H9 (cell line): ENCODE data around the gene ZNF76. TPM values are rescaled to one million over a fixed set of nuclear protein-coding genes. Genes with fewer than 3 reads are reported as not detected.
A peak's percentile ranks its signal among the peaks of the same experiment; 100 is the strongest.

ENCODE experiments used
- DNase-seq: peaks from one replicate; pipeline ENCODE4 v3.0.0-alpha.2; 2017
- H2AFZ ChIP-seq: one replicate; pipeline ENCODE4 v1.6.1; 2013; ENCODE audit warnings: mild to moderate bottlenecking, low read length, control low read depth, moderate library complexity
- H2AK5ac ChIP-seq: 2 replicates; pipeline ENCODE4 v1.6.1; 2013; ENCODE audit warnings: low read length, control low read depth, mixed read lengths; ENCODE audit not compliant: insufficient read length
- H2BK120ac ChIP-seq: one replicate; pipeline ENCODE4 v1.6.1; 2013; ENCODE audit warnings: low read depth, mild to moderate bottlenecking, low read length, control low read depth, inconsistent platforms; ENCODE audit not compliant: poor library complexity, severe bottlenecking
- H2BK12ac ChIP-seq: 2 replicates; pipeline ENCODE4 v1.6.1; 2013; ENCODE audit warnings: low read length, control low read depth, mixed read lengths, low read depth; ENCODE audit not compliant: insufficient read length
- H2BK15ac ChIP-seq: 2 replicates; pipeline ENCODE4 v1.6.1; 2013; ENCODE audit warnings: low read depth, low read length, control low read depth
- H2BK20ac ChIP-seq: one replicate; pipeline ENCODE4 v1.6.1; 2013; ENCODE audit warnings: low read depth, mild to moderate bottlenecking, low read length, control low read depth, inconsistent platforms; ENCODE audit not compliant: poor library complexity, severe bottlenecking
- H2BK5ac ChIP-seq: 2 replicates; pipeline ENCODE4 v1.6.1; 2013; ENCODE audit warnings: low read length, control low read depth, mixed read lengths; ENCODE audit not compliant: insufficient read length
- H3K14ac ChIP-seq: 2 replicates; pipeline ENCODE4 v1.6.1; 2013; ENCODE audit warnings: low read length, control low read depth; ENCODE audit not compliant: insufficient read depth
- H3K18ac ChIP-seq: 2 replicates; pipeline ENCODE4 v1.6.1; 2013; ENCODE audit warnings: low read depth, mild to moderate bottlenecking, mixed read lengths, low read length, control low read depth; ENCODE audit not compliant: insufficient read length
- H3K23ac ChIP-seq: 2 replicates; pipeline ENCODE4 v1.6.1; 2013; ENCODE audit warnings: low read length, control low read depth, mixed read lengths, low read depth; ENCODE audit not compliant: insufficient read length
- H3K23me2 ChIP-seq: 2 replicates; pipeline ENCODE4 v1.6.1; 2013; ENCODE audit warnings: low read depth, mild to moderate bottlenecking, mixed read lengths, low read length, control low read depth; ENCODE audit not compliant: insufficient read length, poor library complexity, severe bottlenecking
- H3K27ac ChIP-seq: 2 replicates; pipeline ENCODE4 v1.5.1; 2013; ENCODE audit warnings: low read length, control low read depth, mixed read lengths, low read depth; ENCODE audit not compliant: insufficient read length
- H3K27me3 ChIP-seq: 2 replicates; pipeline ENCODE4 v1.6.1; 2013; ENCODE audit warnings: low read length, control low read depth, inconsistent platforms; ENCODE audit not compliant: insufficient read depth
- H3K4ac ChIP-seq: 2 replicates; pipeline ENCODE4 v1.6.1; 2013; ENCODE audit warnings: low read depth, mild to moderate bottlenecking, control low read depth, inconsistent platforms, low read length, moderate library complexity
- H3K4me1 ChIP-seq: 2 replicates; pipeline ENCODE4 v1.6.1; 2013; ENCODE audit warnings: low read length, control low read depth, inconsistent platforms; ENCODE audit not compliant: insufficient read depth
- H3K4me2 ChIP-seq: 2 replicates; pipeline ENCODE4 v1.6.1; 2013; ENCODE audit warnings: low read length, control low read depth, mixed read lengths; ENCODE audit not compliant: insufficient read length, insufficient read depth
- H3K56ac ChIP-seq: 2 replicates; pipeline ENCODE4 v1.6.1; 2013; ENCODE audit warnings: low read depth, mild to moderate bottlenecking, mixed read lengths, low read length, control low read depth; ENCODE audit not compliant: insufficient read length
- H3K79me1 ChIP-seq: 2 replicates; pipeline ENCODE4 v1.6.1; 2013; ENCODE audit warnings: low read depth, mild to moderate bottlenecking, moderate library complexity, low read length, control low read depth, inconsistent platforms; ENCODE audit not compliant: insufficient read depth, poor library complexity, severe bottlenecking
- H3K79me2 ChIP-seq: 2 replicates; pipeline ENCODE4 v1.6.1; 2013; ENCODE audit warnings: low read length, control low read depth, inconsistent platforms; ENCODE audit not compliant: insufficient read depth
- H3K9ac ChIP-seq: 2 replicates; pipeline ENCODE4 v1.6.1; 2013; ENCODE audit warnings: low read length, control low read depth, mixed read lengths; ENCODE audit not compliant: insufficient read length; ENCODE audit errors: extremely low read depth
- H3K9me3 ChIP-seq: one replicate; pipeline ENCODE4 v1.6.1; 2013; ENCODE audit warnings: low read depth, low read length, inconsistent platforms; ENCODE audit not compliant: control insufficient read depth
- H3T11ph ChIP-seq: one replicate; pipeline ENCODE4 v1.6.1; 2013; ENCODE audit warnings: mild to moderate bottlenecking, low read length, control low read depth, inconsistent platforms
- H4K20me1 ChIP-seq: one replicate; pipeline ENCODE4 v1.6.1; 2013; ENCODE audit not compliant: control insufficient read depth, insufficient read length, insufficient read depth
- H4K5ac ChIP-seq: 2 replicates; pipeline ENCODE4 v1.6.1; 2013; ENCODE audit warnings: low read depth, mild to moderate bottlenecking, mixed read lengths, low read length, control low read depth; ENCODE audit not compliant: insufficient read length
- H4K8ac ChIP-seq: replicated peaks from 2 replicates; pipeline ENCODE4 v1.6.1; 2013; ENCODE audit warnings: low read length, control low read depth, mixed read lengths, low read depth; ENCODE audit not compliant: insufficient read length
- H4K91ac ChIP-seq: 2 replicates; pipeline ENCODE4 v1.6.1; 2013; ENCODE audit warnings: low read depth, mild to moderate bottlenecking, moderate library complexity, mixed read lengths, low read length, control low read depth; ENCODE audit not compliant: insufficient read length
- H3K27ac Mint-ChIP-seq, 3 experiments: 2 replicates in 2 of 3; 3 replicates in 1 of 3; pipeline ENCODE4 v1.8.0; 2020 to 2021; ENCODE audit warnings: mixed read lengths in 3 of 3, mild to moderate bottlenecking in 1 of 3, moderate library complexity in 1 of 3
- H3K27me3 Mint-ChIP-seq: 2 replicates; pipeline ENCODE4 v1.8.0; 2021; ENCODE audit warnings: low read depth, mild to moderate bottlenecking, moderate library complexity, mixed read lengths
- H3K36me3 Mint-ChIP-seq, 3 experiments: 2 replicates in 2 of 3; 3 replicates in 1 of 3; pipeline ENCODE4 v1.8.0; 2020 to 2021; ENCODE audit warnings: low read depth in 3 of 3, mixed read lengths in 3 of 3; ENCODE audit not compliant: insufficient read depth in 1 of 3
- H3K4me1 Mint-ChIP-seq, 2 experiments: 2 replicates each; pipeline ENCODE4 v1.8.0; 2020; ENCODE audit warnings: mixed read lengths in 2 of 2
- H3K4me3 Mint-ChIP-seq, 2 experiments: 2 replicates in 1 of 2; 3 replicates in 1 of 2; pipeline ENCODE4 v1.8.0; 2020 to 2021; ENCODE audit warnings: mild to moderate bottlenecking in 2 of 2, mixed read lengths in 2 of 2, moderate library complexity in 1 of 2
- H3K9me3 Mint-ChIP-seq, 2 experiments: 2 replicates in 1 of 2; 3 replicates in 1 of 2; pipeline ENCODE4 v1.8.0; 2020; ENCODE audit warnings: mild to moderate bottlenecking in 2 of 2, mixed read lengths in 2 of 2, moderate library complexity in 1 of 2
- WGBS: extraction: QIAGEN DNeasy Blood & Tissue Kit; methylation state at CpG from one replicate; pipeline ENCODE4 v1.1.7; 2013; ENCODE audit warnings: missing lambda C conversion rate, low lambda C conversion rate, mixed read lengths; ENCODE audit not compliant: insufficient read length; ENCODE audit errors: extremely low coverage; 5-methylcytosine and 5-hydroxymethylcytosine counted together
- total RNA-seq: library from RNA; stranded (reverse); gene quantifications from 2 replicates; pipeline ENCODE4 v1.2.1, GENCODE V29; 2021
- TF ChIP-seq, protein P1 (sequence below): fragments of 200-600 bp; sonication (generic); conservative IDR thresholded peaks from 3 replicates; pipeline ENCODE4 v1.8.0; 2021; ENCODE audit warnings: antibody characterized with exemption, mild to moderate bottlenecking

ZNF76 gene
- total RNA-seq, 1 experiment from 2014 or later, result 21.1 TPM

DNA sequence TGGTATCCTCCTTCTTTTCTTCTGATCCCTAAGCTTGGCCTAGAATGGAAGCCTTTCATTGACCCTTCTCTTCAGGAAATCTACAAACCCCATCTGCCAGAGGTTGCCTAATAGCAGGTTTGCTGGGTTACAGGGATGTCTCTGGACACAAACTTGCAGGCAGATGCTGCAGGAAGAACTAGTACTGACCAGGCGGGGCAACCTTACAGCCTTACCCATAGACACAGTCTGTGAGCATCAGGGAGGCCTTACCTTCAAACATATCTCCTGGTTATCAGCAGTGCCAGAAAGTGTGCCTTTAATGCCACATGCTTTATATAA lies 43.2 kb upstream of the ZNF76 start:
- no peak for DNase-seq
- no peaks in the 10 kb centered on the region for H3K79me2 ChIP-seq
- no peaks in the 10 kb centered on the region for H3K9me3 ChIP-seq
- peaks cover 7% of the 10 kb centered on the region for H3K23me2 ChIP-seq
- H2BK120ac ChIP-seq, result no peak overlapping the region
- WGBS, result no CpG with 5 or more reads among the region's 1 CpG
- H3K9ac ChIP-seq, result no peak overlapping the region
- H3K56ac ChIP-seq, result no peak overlapping the region
- H2AFZ ChIP-seq, result no peak overlapping the region
- no peaks in the 10 kb centered on the region for H4K20me1 ChIP-seq
- no peak overlapping the region for H2BK20ac ChIP-seq
- H3K4me2 ChIP-seq, result no peak overlapping the region
- peaks cover 2% of the 10 kb centered on the region; the same call in 1 of the 2 replicates for H3K4me1 ChIP-seq
- H3K79me1 ChIP-seq, result no peaks in the 10 kb centered on the region
- no peak overlapping the region for H3T11ph ChIP-seq
- peaks cover 52 to 62% of the 10 kb centered on the region in 2 experiments for H3K4me1 Mint-ChIP-seq
- H3K27ac Mint-ChIP-seq, result no peak overlapping the region; a peak in 1 of 7 replicates
- no peak overlapping the region for H2BK5ac ChIP-seq
- H3K27me3 ChIP-seq, result peaks cover 37% of the 10 kb centered on the region; the same call in 1 of the 2 replicates
- no peak overlapping the region for H3K27ac ChIP-seq
- no peak overlapping the region for H4K5ac ChIP-seq
- no peak overlapping the region for H3K23ac ChIP-seq
- H3K36me3 Mint-ChIP-seq, result no peaks in the 10 kb centered on the region; a peak in 1 of 7 replicates
- H3K9me3 Mint-ChIP-seq, result no peaks in the 10 kb centered on the region
- H2BK12ac ChIP-seq, result no peak overlapping the region
- H3K4me3 Mint-ChIP-seq, result peak overlapping the region in 1 of 2 experiments; percentile 15; a peak in 1 of 5 replicates
- no peak overlapping the region for H2AK5ac ChIP-seq
- TF ChIP-seq, protein P1, sequence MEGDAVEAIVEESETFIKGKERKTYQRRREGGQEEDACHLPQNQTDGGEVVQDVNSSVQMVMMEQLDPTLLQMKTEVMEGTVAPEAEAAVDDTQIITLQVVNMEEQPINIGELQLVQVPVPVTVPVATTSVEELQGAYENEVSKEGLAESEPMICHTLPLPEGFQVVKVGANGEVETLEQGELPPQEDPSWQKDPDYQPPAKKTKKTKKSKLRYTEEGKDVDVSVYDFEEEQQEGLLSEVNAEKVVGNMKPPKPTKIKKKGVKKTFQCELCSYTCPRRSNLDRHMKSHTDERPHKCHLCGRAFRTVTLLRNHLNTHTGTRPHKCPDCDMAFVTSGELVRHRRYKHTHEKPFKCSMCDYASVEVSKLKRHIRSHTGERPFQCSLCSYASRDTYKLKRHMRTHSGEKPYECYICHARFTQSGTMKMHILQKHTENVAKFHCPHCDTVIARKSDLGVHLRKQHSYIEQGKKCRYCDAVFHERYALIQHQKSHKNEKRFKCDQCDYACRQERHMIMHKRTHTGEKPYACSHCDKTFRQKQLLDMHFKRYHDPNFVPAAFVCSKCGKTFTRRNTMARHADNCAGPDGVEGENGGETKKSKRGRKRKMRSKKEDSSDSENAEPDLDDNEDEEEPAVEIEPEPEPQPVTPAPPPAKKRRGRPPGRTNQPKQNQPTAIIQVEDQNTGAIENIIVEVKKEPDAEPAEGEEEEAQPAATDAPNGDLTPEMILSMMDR, result no peak
- H3K18ac ChIP-seq, result no peak overlapping the region
- H2BK15ac ChIP-seq, result no peak overlapping the region
- no peak overlapping the region for H3K4ac ChIP-seq
- H3K27me3 Mint-ChIP-seq, result peaks cover 91% of the 10 kb centered on the region
- H4K8ac ChIP-seq, result no peak overlapping the region
- no peak overlapping the region for H3K14ac ChIP-seq
- no peak overlapping the region for H4K91ac ChIP-seq
